Peyer's patch (tissue), 4 donors: ENCODE data around the gene SMIM12.

Experiments
- CTCF ChIP-seq, 6 experiments: fragments of 450-650 bp in 4 of 6; fragments of 200-600 bp in 2 of 6; sonication (generic) in 1 of 6; IDR thresholded peaks; one replicate each; pipeline ENCODE4 v1.5.1; 2017 to 2019; ENCODE audit warnings: antibody characterized with exemption in 6 of 6, mild to moderate bottlenecking in 3 of 6, moderate library complexity in 1 of 6
- POLR2A ChIP-seq, 2 donors: fragments of 450-650 bp; IDR thresholded peaks; one replicate each; pipeline ENCODE4 v1.5.1; 2017; ENCODE audit warnings: antibody characterized with exemption in 2 of 2, mild to moderate bottlenecking in 2 of 2, moderate library complexity in 2 of 2

GRCh38 chr1:34859446-34860200 is at the start of gene SMIM12:
- TF ChIP-seq CTCF (IDR thresholded peaks at IDR 0.05) (peak; percentile 83 to 96 (median 86)), POLR2A (IDR thresholded peaks at IDR 0.05) (peak; percentile 96 to 97)
